Skin epidermis (tissue), 12 donors: ENCODE results near the gene PCBP3.
A peak's percentile ranks its signal among the peaks of the same experiment; 100 is the strongest.

Source experiments
- H3K27ac ChIP-seq, 21 experiments: fragments of 200-600 bp; sonication (generic) in 11 of 21; one replicate each; pipeline ENCODE4 v1.5.0; 2020; ENCODE audit warnings: mild to moderate bottlenecking in 3 of 21, inconsistent platforms in 2 of 21, moderate library complexity in 2 of 21
- H3K4me3 ChIP-seq, 7 experiments: fragments of 200-600 bp; sonication (generic) in 2 of 7; one replicate each; pipeline ENCODE4 v1.5.0; 2020; ENCODE audit warnings: inconsistent platforms in 2 of 7, mild to moderate bottlenecking in 2 of 7, moderate library complexity in 1 of 7

The PCBP3 gene

DNA sequence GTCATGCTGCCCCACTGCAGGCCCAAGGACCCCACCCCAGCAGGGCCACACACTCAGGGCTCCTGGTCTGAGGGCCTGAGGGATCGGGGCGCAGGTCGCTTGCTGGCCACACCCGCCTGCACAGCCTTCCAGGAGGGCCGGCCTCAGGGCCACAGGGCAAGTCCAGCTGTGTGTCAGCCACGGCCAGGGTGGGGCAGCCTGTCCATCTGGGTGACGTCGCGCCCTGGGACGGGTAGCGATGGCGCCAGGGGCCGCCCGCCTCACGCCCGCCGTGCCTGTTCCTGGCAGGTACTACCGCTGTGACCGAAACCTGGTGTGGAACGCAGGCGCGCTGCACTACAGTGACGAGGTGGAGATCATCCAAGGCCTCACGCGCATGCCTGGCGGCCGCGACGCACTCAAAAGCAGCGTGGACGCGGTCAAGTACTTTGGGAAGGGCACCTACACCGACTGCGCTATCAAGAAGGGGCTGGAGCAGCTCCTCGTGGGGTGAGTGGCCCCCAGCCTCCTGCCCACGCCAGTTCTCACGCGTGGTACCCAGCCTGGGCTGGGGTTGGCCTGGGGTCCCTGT, 340.5 kb downstream of the PCBP3 start:
- peak overlapping the region in 19 of 21 experiments; percentile 10 to 92 (median 86) for H3K27ac ChIP-seq
- H3K4me3 ChIP-seq, result peak overlapping the region; percentile 35 to 75 (median 57)

DNA sequence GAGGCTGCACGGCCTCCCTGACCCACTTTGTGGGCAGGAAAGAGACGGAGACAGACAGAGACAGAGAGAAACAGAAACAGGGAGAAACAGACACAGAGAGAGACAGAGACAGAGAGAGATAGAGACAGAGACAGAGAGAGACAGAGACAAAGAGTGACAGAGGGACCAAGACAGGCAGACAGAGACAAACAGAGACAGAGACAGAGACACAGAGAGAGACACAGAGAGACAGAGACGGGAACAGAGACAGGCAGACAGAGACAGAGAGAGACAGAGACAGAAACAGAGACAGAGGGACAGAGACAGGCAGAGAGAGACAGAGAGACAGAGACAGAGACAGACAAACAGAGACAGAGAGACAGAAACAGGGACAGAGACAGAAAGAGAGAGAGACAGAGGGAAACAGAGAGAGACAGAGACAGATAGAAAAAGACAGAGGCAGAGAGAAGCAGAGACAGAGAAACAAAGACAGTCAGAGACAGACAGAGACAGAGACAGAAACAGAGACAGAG, 341.1 kb downstream of the PCBP3 start:
- peak overlapping the region in 19 of 21 experiments; percentile 10 to 92 (median 86) for H3K27ac ChIP-seq

DNA sequence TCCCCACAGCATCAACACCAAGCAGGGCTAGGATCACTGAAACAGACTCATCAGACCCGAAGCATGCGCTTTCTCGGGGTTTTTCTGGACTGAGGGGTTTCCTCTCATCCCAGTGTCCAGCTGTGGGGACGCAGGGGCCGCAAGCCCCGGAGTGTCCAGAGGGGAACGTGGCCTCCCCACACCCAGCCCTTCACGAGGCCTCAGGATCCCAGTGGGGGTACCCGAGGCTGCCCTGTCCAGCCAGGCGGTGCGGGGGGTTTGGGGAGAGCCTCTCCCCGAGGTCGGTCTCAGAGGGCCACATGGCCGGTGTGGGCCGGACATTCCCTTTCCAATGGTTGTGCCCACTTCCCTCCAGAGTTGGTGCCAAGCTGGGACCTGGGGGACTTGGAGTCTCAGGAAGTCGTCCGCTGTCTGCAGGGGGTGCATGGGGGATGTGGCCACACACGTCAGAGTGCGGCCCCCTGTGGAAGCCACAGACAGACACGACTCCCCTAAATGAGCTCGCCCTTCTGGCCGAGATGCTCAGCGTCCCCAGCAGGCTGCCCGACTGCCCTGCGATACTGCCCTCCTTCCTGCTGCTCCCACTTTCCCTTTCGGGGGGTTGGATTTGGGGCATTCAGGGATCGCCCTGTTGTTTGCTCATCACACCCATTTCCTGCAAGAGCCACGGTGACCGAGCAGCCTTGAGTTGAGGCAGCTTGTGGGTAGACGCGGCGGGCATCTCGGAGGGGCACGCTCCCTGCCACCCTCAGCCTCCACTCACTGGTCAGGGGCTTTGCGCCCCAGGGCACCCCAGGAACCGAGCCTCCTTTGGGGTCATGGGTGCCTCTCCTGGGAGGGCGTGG, 342.2 kb downstream of the PCBP3 start:
- peak overlapping the region in 4 of 7 experiments; percentile 0 to 21 (median 12) for H3K4me3 ChIP-seq

More for the DNA sequence above, 341.1 kb downstream of the PCBP3 start:
- peak overlapping the region in 6 of 7 experiments; percentile 48 to 75 (median 58) for H3K4me3 ChIP-seq

DNA sequence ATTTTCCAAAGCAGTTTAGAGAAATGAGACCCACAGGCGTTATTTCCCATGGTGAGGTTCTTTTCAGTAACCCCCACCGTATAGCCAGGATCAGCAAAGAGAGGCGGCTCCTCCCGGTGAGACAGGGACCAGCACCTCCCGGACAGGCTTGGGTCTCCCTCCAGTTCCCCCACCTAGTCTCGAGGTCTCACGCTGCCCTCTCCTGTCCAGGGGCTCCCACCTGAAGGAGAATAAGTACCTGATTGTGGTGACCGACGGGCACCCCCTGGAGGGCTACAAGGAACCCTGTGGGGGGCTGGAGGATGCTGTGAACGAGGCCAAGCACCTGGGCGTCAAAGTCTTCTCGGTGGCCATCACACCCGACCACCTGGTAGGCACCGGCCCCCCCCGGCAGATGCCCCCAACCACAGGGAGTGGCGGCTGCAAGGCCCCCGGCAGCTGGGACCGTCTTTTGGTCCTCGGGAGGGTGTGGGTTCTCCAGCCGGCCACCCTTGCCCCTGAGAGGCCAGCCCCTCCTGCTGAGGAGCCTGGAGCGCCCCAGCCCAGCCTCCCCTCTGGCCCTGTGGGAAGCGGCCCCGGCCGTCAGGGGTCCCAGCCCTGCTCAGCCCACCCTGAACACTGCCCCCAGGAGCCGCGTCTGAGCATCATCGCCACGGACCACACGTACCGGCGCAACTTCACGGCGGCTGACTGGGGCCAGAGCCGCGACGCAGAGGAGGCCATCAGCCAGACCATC, 343.0 kb downstream of the PCBP3 start:
- Histone ChIP-seq H3K27ac (peak overlapping the region in 16 of 21 experiments; percentile 32 to 92 (median 86)), H3K4me3 (peak overlapping the region in 2 of 7 experiments; percentile 9 to 21)

More for the DNA sequence above, 342.2 kb downstream of the PCBP3 start:
- peak overlapping the region in 19 of 21 experiments; percentile 10 to 92 (median 86) for H3K27ac ChIP-seq

DNA sequence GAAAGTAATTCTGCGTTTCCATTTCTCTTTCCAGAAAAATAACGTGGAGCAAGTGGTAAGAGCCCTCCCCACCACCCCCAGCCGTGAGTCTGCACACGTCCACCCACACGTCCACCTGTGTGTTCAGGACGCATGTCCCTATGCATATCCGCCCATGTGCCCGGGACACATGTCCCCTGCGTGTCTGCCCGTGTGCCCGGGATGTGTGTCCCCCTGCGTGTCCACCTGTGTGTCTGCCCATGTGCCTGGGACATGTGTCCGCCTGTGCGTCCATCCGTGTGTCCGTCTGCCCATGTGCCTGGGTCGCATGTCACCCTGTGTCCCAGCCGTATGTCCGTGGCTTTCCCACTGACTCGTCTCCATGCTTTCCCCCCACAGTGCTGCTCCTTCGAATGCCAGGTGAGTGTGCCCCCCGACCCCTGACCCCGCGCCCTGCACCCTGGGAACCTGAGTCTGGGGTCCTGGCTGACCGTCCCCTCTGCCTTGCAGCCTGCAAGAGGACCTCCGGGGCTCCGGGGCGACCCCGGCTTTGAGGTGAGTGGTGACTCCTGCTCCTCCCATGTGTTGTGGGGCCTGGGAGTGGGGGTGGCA, 343.7 kb downstream of the PCBP3 start:
- peak overlapping the region in 14 of 21 experiments; percentile 9 to 90 (median 71) for H3K27ac ChIP-seq
- H3K4me3 ChIP-seq, result no peak overlapping the region

DNA sequence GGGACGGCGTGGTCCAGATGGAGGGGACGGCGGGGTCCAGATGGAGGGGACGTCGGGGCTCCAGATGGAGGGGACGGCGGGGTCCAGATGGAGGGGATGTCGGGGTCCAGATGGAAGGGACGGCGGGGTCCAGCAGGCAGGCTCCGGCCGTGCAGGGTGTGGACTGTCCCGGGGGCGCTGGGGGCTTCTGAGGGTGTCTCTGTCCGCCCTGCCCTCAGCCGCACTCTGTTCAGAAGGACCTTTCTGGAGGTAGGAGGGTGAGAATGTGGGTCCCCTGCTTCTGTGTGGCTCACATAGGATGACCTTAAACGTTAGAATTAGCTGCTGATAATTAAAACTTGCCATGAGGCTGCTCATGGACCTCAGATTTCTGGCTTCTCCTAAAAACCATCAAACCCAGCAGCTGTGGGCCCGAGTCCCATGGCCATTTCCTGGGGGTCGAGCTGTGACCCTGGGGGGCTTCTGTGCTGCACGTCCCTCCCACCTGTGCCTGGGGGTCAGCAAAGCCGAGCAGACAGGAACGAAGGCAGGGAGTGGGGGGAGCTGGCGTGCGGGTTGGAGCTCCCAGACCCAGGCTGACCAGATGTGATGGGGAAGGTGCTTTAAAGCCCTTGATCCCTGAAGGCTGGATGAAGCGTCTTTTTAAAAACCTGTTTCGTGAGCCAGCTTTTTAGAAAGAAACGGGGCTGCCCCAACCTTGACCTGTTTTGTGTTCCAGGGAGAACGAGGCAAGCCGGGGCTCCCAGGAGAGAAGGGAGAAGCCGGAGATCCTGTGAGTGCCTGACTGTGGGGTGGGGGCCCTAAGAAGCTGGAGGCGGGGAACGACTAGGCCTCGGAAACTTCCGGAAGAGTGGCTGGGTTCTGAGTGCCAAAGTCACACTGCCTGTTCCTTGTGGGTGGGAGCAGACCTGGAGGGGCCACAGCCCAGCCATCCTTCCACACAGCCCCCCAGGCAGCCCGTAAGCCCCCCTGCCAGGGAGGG, 345.1 kb downstream of the PCBP3 start:
- Histone ChIP-seq H3K4me3 (no peak overlapping the region), H3K27ac (peak overlapping the region in 15 of 21 experiments; percentile 16 to 80 (median 54))

DNA sequence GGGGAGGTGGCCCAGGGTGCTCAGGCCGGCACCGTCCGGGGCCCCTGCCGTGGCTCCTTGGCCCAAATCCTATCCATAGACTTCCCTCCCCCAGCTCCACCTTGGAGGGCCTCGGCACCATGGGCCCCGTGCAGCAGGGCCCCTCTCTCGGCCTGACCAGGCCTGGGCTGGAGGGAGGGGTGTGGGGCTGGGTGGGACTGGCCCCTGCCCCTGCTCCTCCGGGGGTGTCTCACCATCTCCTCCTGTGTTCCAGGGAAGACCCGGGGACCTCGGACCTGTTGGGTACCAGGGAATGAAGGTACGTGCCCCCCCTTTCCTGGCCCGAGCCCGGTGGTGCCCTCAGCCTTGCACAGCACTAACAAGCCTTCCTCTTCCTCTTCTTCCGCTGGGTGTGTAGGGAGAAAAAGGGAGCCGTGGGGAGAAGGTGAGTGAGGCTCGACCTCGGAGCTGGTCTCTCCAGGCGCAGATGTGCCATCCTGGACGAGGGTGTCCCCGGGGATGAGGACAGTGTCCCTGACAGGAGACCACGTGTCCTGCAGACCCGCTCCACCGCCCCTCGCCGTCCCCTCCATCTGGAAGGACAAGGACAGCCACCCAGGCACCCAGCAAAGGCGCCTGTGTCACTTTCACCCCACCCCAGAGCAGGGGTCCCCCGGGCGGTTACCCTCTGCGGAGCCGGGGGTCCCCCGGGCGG, 346.0 kb downstream of the PCBP3 start:
- no peak overlapping the region for H3K4me3 ChIP-seq
- H3K27ac ChIP-seq, result peak overlapping the region in 15 of 21 experiments; percentile 31 to 80 (median 54)

DNA sequence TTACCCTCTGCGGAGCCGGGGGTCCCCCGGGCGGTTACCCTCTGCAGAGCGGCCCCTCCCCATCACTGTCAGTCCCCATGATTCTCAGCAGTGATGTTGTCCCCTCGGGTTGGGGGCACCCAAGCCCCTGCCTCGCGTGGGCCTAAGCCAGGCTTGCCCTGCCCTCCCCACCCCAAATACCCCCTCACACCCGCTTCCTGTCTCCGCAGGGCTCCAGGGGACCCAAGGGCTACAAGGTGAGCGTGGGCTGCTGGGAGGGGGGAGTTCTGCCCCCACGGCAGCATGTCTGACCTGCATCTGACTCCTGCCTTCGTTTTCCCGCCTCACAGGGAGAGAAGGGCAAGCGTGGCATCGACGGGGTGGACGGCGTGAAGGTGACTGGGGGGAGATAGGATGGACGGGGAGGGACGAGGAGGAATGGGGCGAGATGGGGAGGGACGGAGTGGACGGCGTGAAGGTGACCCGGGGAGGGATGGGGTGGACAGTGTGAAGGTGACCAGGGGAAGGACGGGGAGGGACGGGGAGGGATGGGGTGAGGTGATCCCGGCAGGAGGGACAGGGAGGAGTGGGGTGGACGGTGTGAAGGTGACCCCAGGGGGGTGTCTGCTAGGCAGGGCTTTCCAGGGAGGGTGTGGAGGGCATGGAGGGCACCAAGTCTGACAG, 346.7 kb downstream of the PCBP3 start:
- H3K4me3 ChIP-seq, result no peak overlapping the region

DNA sequence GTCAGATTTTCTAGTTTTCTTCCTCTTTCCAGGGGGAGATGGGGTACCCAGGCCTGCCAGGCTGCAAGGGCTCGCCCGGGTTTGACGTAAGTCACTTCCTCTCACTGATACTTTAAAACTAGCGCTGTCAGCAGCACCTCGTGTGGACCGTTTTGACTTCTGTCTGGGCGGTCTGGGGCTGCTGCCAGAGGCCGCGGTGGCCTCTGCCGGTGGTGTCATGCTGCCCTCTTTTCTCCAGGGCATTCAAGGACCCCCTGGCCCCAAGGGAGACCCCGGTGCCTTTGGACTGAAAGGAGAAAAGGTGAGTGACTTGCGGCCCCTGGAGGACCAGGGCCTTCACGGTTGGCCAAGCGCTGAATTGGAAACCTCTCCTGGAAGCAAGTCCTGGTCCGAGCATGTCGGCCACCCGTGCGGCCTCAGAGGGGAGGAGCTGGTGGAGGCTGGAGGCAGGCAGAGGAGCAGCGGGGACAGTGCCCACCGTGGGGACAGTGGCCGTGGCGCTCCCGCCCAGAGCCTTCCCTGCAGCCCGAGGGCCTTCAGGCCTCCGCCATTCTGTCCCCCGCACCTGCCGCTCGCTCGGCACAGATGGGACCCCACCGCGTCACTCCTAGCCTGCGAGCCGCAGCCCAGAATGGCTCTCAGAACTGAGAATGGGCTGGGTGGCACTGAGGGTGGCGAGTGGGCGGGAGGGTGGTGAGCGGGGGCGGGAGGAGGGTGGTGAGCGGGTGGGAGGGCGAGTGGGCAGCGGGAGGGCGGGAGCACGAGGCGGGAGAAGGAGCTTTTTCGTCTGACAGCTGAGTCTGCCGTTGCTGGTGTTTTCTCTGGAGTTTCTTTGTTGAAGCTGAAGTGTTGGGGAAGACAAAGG, 347.4 kb downstream of the PCBP3 start:
- Histone ChIP-seq H3K27ac (peak overlapping the region in 14 of 21 experiments; percentile 9 to 80 (median 60)), H3K4me3 (no peak overlapping the region)

More for the DNA sequence above, 346.7 kb downstream of the PCBP3 start:
- peak overlapping the region in 13 of 21 experiments; percentile 15 to 80 (median 51) for H3K27ac ChIP-seq

DNA sequence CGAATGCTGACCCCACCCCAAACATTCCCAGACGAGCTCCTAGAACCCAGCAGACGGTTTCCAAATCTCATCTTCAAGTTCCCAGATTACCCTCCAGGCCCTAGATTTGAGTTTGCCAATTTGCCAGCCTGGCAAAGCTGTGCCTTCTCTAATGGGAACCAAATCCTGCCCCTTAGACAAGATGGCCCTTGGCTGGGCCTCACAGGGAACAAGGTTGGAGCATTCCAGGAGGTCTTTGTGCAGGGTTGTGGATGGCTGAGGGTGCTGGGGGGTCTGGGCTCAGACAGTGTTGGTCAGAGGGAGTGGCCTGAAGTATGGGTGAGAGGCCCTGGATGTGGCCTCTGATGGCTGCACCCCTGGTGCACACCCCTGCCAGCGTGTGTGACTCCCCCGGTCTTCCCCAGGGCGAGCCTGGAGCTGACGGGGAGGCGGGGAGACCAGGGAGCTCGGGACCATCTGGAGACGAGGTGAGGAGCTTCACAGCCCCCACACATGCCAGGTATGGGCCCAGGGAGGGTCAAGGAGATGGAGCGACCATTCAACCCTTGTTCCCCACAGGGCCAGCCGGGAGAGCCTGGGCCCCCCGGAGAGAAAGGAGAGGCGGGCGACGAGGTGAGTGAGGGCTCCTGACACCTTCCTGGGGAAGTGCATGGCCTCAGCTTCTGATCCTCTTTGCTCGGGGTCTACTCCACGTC, 348.2 kb downstream of the PCBP3 start:
- H3K27ac ChIP-seq, result peak overlapping the region in 18 of 21 experiments; percentile 9 to 80 (median 57)

More for the DNA sequence above, 348.2 kb downstream of the PCBP3 start:
- H3K4me3 ChIP-seq, result no peak overlapping the region
